ENCODE results near the gene ZNF860.
"Not testable (repeated sequence)": the region's sequence is repeated elsewhere in the genome, so short reads cannot be mapped to it uniquely, and the experiment has no call there.

ZNF860 gene

GRCh38 chr3:31999907-32000439, 18.4 kb downstream of the ZNF860 start:
- no peak for DNase-seq

- DNase-seq, result no peak
Observed at GRCh38 chr3:32000877-32001276, 19.3 kb downstream of the ZNF860 start.

GRCh38 chr3:32002561-32003368, 21.2 kb downstream of the ZNF860 start:
- DNase-seq, result no peak

- no peak for DNase-seq
Observed at GRCh38 chr3:32003380-32003779, 21.8 kb downstream of the ZNF860 start.

GRCh38 chr3:32004113-32004765, 22.7 kb downstream of the ZNF860 start:
- DNase-seq, result no peak

- DNase-seq, result no peak
Observed at GRCh38 chr3:32009101-32009500, 27.6 kb downstream of the ZNF860 start.

- no peak for DNase-seq
Observed at GRCh38 chr3:32009957-32010356, 28.4 kb downstream of the ZNF860 start.

GRCh38 chr3:32010699-32011098, 29.1 kb downstream of the ZNF860 start:
- not testable (repeated sequence) for DNase-seq

GRCh38 chr3:32015638-32016037, 34.1 kb downstream of the ZNF860 start:
- not testable (repeated sequence) for DNase-seq

GRCh38 chr3:32017286-32017685, 35.7 kb downstream of the ZNF860 start:
- DNase-seq, result no peak

- DNase-seq, result no peak
Observed at GRCh38 chr3:32018757-32019564, 37.4 kb downstream of the ZNF860 start.

- DNase-seq, result no peak
Observed at GRCh38 chr3:32021155-32021554, 39.6 kb downstream of the ZNF860 start.

- no peak for DNase-seq
Observed at GRCh38 chr3:32021748-32022147, 40.2 kb downstream of the ZNF860 start.

GRCh38 chr3:32022947-32023346, 41.4 kb downstream of the ZNF860 start:
- no peak for DNase-seq

GRCh38 chr3:32026593-32026992, 45.0 kb downstream of the ZNF860 start:
- DNase-seq, result no peak

- no peak for DNase-seq
Observed at GRCh38 chr3:32037932-32038267, 56.4 kb downstream of the ZNF860 start.

GRCh38 chr3:32041316-32041715, 59.8 kb downstream of the ZNF860 start:
- no peak for DNase-seq

All from activated CD4-positive, CD25-positive, alpha-beta regulatory T cell (primary cell).